Stomach smooth muscle (tissue), 2 donors: ENCODE measurements around the gene TSEN54.

Source experiments
- H3K27ac ChIP-seq: one replicate; pipeline ENCODE4 v1.7.0; 2013; ENCODE audit warnings: mild to moderate bottlenecking, low read length, inconsistent platforms
- H3K27me3 ChIP-seq, 2 donors: one replicate each; pipeline ENCODE4 v1.7.0; 2013; ENCODE audit warnings: low read length in 2 of 2; ENCODE audit not compliant: insufficient read depth in 2 of 2, control insufficient read depth in 1 of 2
- H3K36me3 ChIP-seq, 2 donors: one replicate each; pipeline ENCODE4 v1.7.0; 2013; ENCODE audit warnings: low read length in 2 of 2; ENCODE audit not compliant: control insufficient read depth in 2 of 2, insufficient read depth in 2 of 2
- H3K4me1 ChIP-seq: one replicate; pipeline ENCODE4 v1.7.0; 2013; ENCODE audit warnings: low read length; ENCODE audit not compliant: control insufficient read depth, insufficient read depth
- H3K4me3 ChIP-seq, 2 donors: one replicate each; pipeline ENCODE4 v1.7.0; 2013; ENCODE audit warnings: low read length in 2 of 2
- H3K9ac ChIP-seq, 2 donors: one replicate each; pipeline ENCODE4 v1.7.0; 2013; ENCODE audit warnings: low read length in 2 of 2, mild to moderate bottlenecking in 1 of 2
- H3K9me3 ChIP-seq, 2 donors: one replicate each; pipeline ENCODE4 v1.7.0; 2013; ENCODE audit warnings: low read length in 2 of 2; ENCODE audit not compliant: control insufficient read depth in 2 of 2
- donor health status: healthy.
- donor health status: Pancreatic carcinoma.

TSEN54 gene

GRCh38 chr17:75568412-75569255, 52.3 kb downstream of the TSEN54 start:
- no peaks in the 10 kb centered on the region for H3K9me3 ChIP-seq
- no peak overlapping the region for H3K4me3 ChIP-seq
- H3K27me3 ChIP-seq: no peaks in the 10 kb centered on the region
- no peak overlapping the region for H3K27ac ChIP-seq
- no peaks in the 10 kb centered on the region for H3K4me1 ChIP-seq
- no peaks in the 10 kb centered on the region for H3K36me3 ChIP-seq
- no peak overlapping the region for H3K9ac ChIP-seq

- H3K27ac ChIP-seq: no peak overlapping the region
- no peaks in the 10 kb centered on the region for H3K9me3 ChIP-seq
- no peak overlapping the region for H3K4me3 ChIP-seq
- H3K36me3 ChIP-seq: no peaks in the 10 kb centered on the region
- no peak overlapping the region for H3K9ac ChIP-seq
- no peaks in the 10 kb centered on the region for H3K27me3 ChIP-seq
- H3K4me1 ChIP-seq: no peaks in the 10 kb centered on the region
Measured at GRCh38 chr17:75570034-75570676, 53.8 kb downstream of the TSEN54 start.

- Histone ChIP-seq H3K4me3 (no peak overlapping the region), H3K27ac (no peak overlapping the region), H3K27me3 (no peaks in the 10 kb centered on the region), H3K36me3 (no peaks in the 10 kb centered on the region), H3K9ac (no peak overlapping the region), H3K9me3 (no peaks in the 10 kb centered on the region), H3K4me1 (no peaks in the 10 kb centered on the region)
Measured at GRCh38 chr17:75570772-75571171, 54.4 kb downstream of the TSEN54 start.

GRCh38 chr17:75571197-75571884, 55.0 kb downstream of the TSEN54 start:
- no peaks in the 10 kb centered on the region for H3K4me1 ChIP-seq
- no peaks in the 10 kb centered on the region for H3K27me3 ChIP-seq
- H3K36me3 ChIP-seq: no peaks in the 10 kb centered on the region
- H3K27ac ChIP-seq: no peak overlapping the region
- H3K9me3 ChIP-seq: no peaks in the 10 kb centered on the region
- H3K9ac ChIP-seq: no peak overlapping the region
- no peak overlapping the region for H3K4me3 ChIP-seq

- H3K27me3 ChIP-seq: no peaks in the 10 kb centered on the region
- H3K4me1 ChIP-seq: no peaks in the 10 kb centered on the region
- no peak overlapping the region for H3K9ac ChIP-seq
- no peaks in the 10 kb centered on the region for H3K9me3 ChIP-seq
- H3K36me3 ChIP-seq: no peaks in the 10 kb centered on the region
- H3K27ac ChIP-seq: no peak overlapping the region
- no peak overlapping the region for H3K4me3 ChIP-seq
Measured at GRCh38 chr17:75571885-75572215, 55.5 kb downstream of the TSEN54 start.

- no peak overlapping the region for H3K9ac ChIP-seq
- H3K36me3 ChIP-seq: no peaks in the 10 kb centered on the region
- H3K27me3 ChIP-seq: no peaks in the 10 kb centered on the region
- no peak overlapping the region for H3K27ac ChIP-seq
- H3K9me3 ChIP-seq: no peaks in the 10 kb centered on the region
- H3K4me3 ChIP-seq: no peak overlapping the region
- H3K4me1 ChIP-seq: no peaks in the 10 kb centered on the region
Measured at GRCh38 chr17:75572713-75573539, 56.6 kb downstream of the TSEN54 start.

GRCh38 chr17:75573540-75573957, 57.2 kb downstream of the TSEN54 start:
- no peaks in the 10 kb centered on the region for H3K36me3 ChIP-seq
- H3K9ac ChIP-seq: no peak overlapping the region
- no peak overlapping the region for H3K4me3 ChIP-seq

GRCh38 chr17:75573994-75574393, 57.7 kb downstream of the TSEN54 start:
- no peaks in the 10 kb centered on the region for H3K4me1 ChIP-seq
- no peak overlapping the region for H3K4me3 ChIP-seq
- H3K27me3 ChIP-seq: no peaks in the 10 kb centered on the region
- H3K36me3 ChIP-seq: no peaks in the 10 kb centered on the region
- no peak overlapping the region for H3K27ac ChIP-seq
- no peak overlapping the region for H3K9ac ChIP-seq
- H3K9me3 ChIP-seq: no peaks in the 10 kb centered on the region

More at GRCh38 chr17:75573540-75573957, 57.2 kb downstream of the TSEN54 start:
- H3K27ac ChIP-seq: no peak overlapping the region
- no peaks in the 10 kb centered on the region for H3K4me1 ChIP-seq
- no peaks in the 10 kb centered on the region for H3K9me3 ChIP-seq
- no peaks in the 10 kb centered on the region for H3K27me3 ChIP-seq
